ENCODE measurements around the gene ONECUT1.

Gene ONECUT1

GRCh38 chr15:52734329-52734728 is 55.8 kb downstream of the ONECUT1 start:
- Histone ChIP-seq H3K4me3 (ENCODE audit: low read depth, low read length) (no peak overlapping the region), H3K36me3 (ENCODE audit: control insufficient read depth, insufficient read depth, low read length) (no peaks in the 10 kb centered on the region), H3K27me3 (ENCODE audit: control insufficient read depth, insufficient read depth, low read length) (no peaks in the 10 kb centered on the region), H3K9me3 (ENCODE audit: control insufficient read depth, insufficient read depth, low read length) (no peaks in the 10 kb centered on the region), H3K9ac (ENCODE audit: low read depth, low read length) (no peak overlapping the region), H3K4me1 (ENCODE audit: control insufficient read depth, insufficient read depth, low read length) (peaks cover 9% of the 10 kb centered on the region)

- peaks cover 9% of the 10 kb centered on the region for H3K4me1 ChIP-seq (ENCODE audit: control insufficient read depth, insufficient read depth, low read length)
- H3K9ac ChIP-seq (ENCODE audit: low read depth, low read length), result no peak overlapping the region
- H3K9me3 ChIP-seq (ENCODE audit: control insufficient read depth, insufficient read depth, low read length), result no peaks in the 10 kb centered on the region
- no peak overlapping the region for H3K4me3 ChIP-seq (ENCODE audit: low read depth, low read length)
- no peaks in the 10 kb centered on the region for H3K27me3 ChIP-seq (ENCODE audit: control insufficient read depth, insufficient read depth, low read length)
- no peaks in the 10 kb centered on the region for H3K36me3 ChIP-seq (ENCODE audit: control insufficient read depth, insufficient read depth, low read length)
Measured at GRCh38 chr15:52733696-52734255, 56.4 kb downstream of the ONECUT1 start.

DNA sequence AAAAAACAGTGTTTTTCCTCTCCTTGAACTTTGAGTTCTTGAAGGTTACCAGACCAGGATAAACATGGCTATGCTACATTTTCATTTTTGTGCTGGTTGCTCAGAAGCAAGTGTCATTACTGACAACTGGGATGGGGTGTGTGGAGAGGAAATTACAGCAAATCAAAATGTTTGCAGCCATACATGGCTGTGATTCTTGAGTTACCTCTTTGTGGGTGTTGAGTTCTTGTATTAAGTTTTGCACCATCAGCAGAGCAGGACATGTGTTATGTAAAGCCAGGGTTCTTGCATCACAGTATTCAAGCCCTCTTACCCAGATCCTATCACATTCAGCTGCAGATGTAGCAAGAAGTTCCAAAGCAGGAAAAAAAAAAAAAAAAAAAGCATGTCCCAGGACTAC is 57.0 kb downstream of the ONECUT1 start:
- Histone ChIP-seq H3K9ac (ENCODE audit: low read depth, low read length) (no peak overlapping the region), H3K27me3 (ENCODE audit: control insufficient read depth, insufficient read depth, low read length) (no peaks in the 10 kb centered on the region), H3K36me3 (ENCODE audit: control insufficient read depth, insufficient read depth, low read length) (no peaks in the 10 kb centered on the region), H3K4me1 (ENCODE audit: control insufficient read depth, insufficient read depth, low read length) (peaks cover 9% of the 10 kb centered on the region), H3K4me3 (ENCODE audit: low read depth, low read length) (no peak overlapping the region), H3K9me3 (ENCODE audit: control insufficient read depth, insufficient read depth, low read length) (no peaks in the 10 kb centered on the region)

DNA sequence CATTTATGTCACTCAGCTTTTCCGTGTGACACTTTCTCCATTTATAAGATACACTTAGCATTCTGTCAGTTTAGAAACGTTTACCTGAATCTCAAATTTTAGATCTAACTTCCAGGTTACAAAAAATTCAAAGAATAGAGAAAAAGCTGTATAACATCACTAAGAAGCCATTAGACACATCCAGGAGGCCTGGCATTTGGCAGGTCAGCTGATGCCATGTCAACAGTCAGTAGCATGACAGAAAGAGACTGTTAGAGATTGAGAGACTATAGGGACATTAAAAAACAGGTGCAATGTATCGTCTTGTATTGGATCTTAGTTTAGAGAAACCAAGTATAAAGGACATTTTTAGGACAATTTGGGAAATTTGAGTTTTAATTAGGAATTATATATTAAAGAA is 57.6 kb downstream of the ONECUT1 start:
- H3K9me3 ChIP-seq (ENCODE audit: control insufficient read depth, insufficient read depth, low read length), result no peaks in the 10 kb centered on the region
- no peaks in the 10 kb centered on the region for H3K36me3 ChIP-seq (ENCODE audit: control insufficient read depth, insufficient read depth, low read length)
- H3K4me1 ChIP-seq (ENCODE audit: control insufficient read depth, insufficient read depth, low read length), result peaks cover 9% of the 10 kb centered on the region
- no peaks in the 10 kb centered on the region for H3K27me3 ChIP-seq (ENCODE audit: control insufficient read depth, insufficient read depth, low read length)
- no peak overlapping the region for H3K9ac ChIP-seq (ENCODE audit: low read depth, low read length)
- no peak overlapping the region for H3K4me3 ChIP-seq (ENCODE audit: low read depth, low read length)

- Histone ChIP-seq H3K27me3 (ENCODE audit: control insufficient read depth, insufficient read depth, low read length) (no peaks in the 10 kb centered on the region), H3K36me3 (ENCODE audit: control insufficient read depth, insufficient read depth, low read length) (no peaks in the 10 kb centered on the region), H3K9me3 (ENCODE audit: control insufficient read depth, insufficient read depth, low read length) (no peaks in the 10 kb centered on the region), H3K4me1 (ENCODE audit: control insufficient read depth, insufficient read depth, low read length) (peaks cover 9% of the 10 kb centered on the region), H3K9ac (ENCODE audit: low read depth, low read length) (no peak overlapping the region), H3K4me3 (ENCODE audit: low read depth, low read length) (no peak overlapping the region)
Measured at GRCh38 chr15:52731732-52732470, 58.2 kb downstream of the ONECUT1 start.

- Histone ChIP-seq H3K9me3 (ENCODE audit: control insufficient read depth, insufficient read depth, low read length) (no peaks in the 10 kb centered on the region), H3K4me1 (ENCODE audit: control insufficient read depth, insufficient read depth, low read length) (peaks cover 9% of the 10 kb centered on the region), H3K27me3 (ENCODE audit: control insufficient read depth, insufficient read depth, low read length) (no peaks in the 10 kb centered on the region), H3K4me3 (ENCODE audit: low read depth, low read length) (no peak overlapping the region), H3K9ac (ENCODE audit: low read depth, low read length) (no peak overlapping the region), H3K36me3 (ENCODE audit: control insufficient read depth, insufficient read depth, low read length) (no peaks in the 10 kb centered on the region)
Measured at GRCh38 chr15:52731004-52731403, 59.1 kb downstream of the ONECUT1 start.

GRCh38 chr15:52730594-52730993 is 59.5 kb downstream of the ONECUT1 start:
- Histone ChIP-seq H3K9ac (ENCODE audit: low read depth, low read length) (no peak overlapping the region), H3K36me3 (ENCODE audit: control insufficient read depth, insufficient read depth, low read length) (no peaks in the 10 kb centered on the region), H3K4me3 (ENCODE audit: low read depth, low read length) (no peak overlapping the region), H3K9me3 (ENCODE audit: control insufficient read depth, insufficient read depth, low read length) (no peaks in the 10 kb centered on the region), H3K4me1 (ENCODE audit: control insufficient read depth, insufficient read depth, low read length) (peaks cover 9% of the 10 kb centered on the region), H3K27me3 (ENCODE audit: control insufficient read depth, insufficient read depth, low read length) (no peaks in the 10 kb centered on the region)

- H3K9ac ChIP-seq (ENCODE audit: low read depth, low read length), result no peak overlapping the region
- H3K9me3 ChIP-seq (ENCODE audit: control insufficient read depth, insufficient read depth, low read length), result no peaks in the 10 kb centered on the region
- H3K4me3 ChIP-seq (ENCODE audit: low read depth, low read length), result no peak overlapping the region
- H3K27me3 ChIP-seq (ENCODE audit: control insufficient read depth, insufficient read depth, low read length), result no peaks in the 10 kb centered on the region
- peaks cover 9% of the 10 kb centered on the region for H3K4me1 ChIP-seq (ENCODE audit: control insufficient read depth, insufficient read depth, low read length)
- no peaks in the 10 kb centered on the region for H3K36me3 ChIP-seq (ENCODE audit: control insufficient read depth, insufficient read depth, low read length)
Measured at GRCh38 chr15:52730173-52730572, 60.0 kb downstream of the ONECUT1 start.

GRCh38 chr15:52728899-52729298 is 61.2 kb downstream of the ONECUT1 start:
- H3K36me3 ChIP-seq (ENCODE audit: control insufficient read depth, insufficient read depth, low read length), result no peaks in the 10 kb centered on the region
- no peaks in the 10 kb centered on the region for H3K9me3 ChIP-seq (ENCODE audit: control insufficient read depth, insufficient read depth, low read length)
- H3K4me3 ChIP-seq (ENCODE audit: low read depth, low read length), result no peak overlapping the region
- no peaks in the 10 kb centered on the region for H3K27me3 ChIP-seq (ENCODE audit: control insufficient read depth, insufficient read depth, low read length)
- no peak overlapping the region for H3K9ac ChIP-seq (ENCODE audit: low read depth, low read length)
- H3K4me1 ChIP-seq (ENCODE audit: control insufficient read depth, insufficient read depth, low read length), result peaks cover 9% of the 10 kb centered on the region

- H3K9ac ChIP-seq (ENCODE audit: low read depth, low read length), result no peak overlapping the region
- no peaks in the 10 kb centered on the region for H3K36me3 ChIP-seq (ENCODE audit: control insufficient read depth, insufficient read depth, low read length)
- no peak overlapping the region for H3K4me3 ChIP-seq (ENCODE audit: low read depth, low read length)
- no peaks in the 10 kb centered on the region for H3K27me3 ChIP-seq (ENCODE audit: control insufficient read depth, insufficient read depth, low read length)
- H3K9me3 ChIP-seq (ENCODE audit: control insufficient read depth, insufficient read depth, low read length), result no peaks in the 10 kb centered on the region
- H3K4me1 ChIP-seq (ENCODE audit: control insufficient read depth, insufficient read depth, low read length), result no peaks in the 10 kb centered on the region
Measured at GRCh38 chr15:52727815-52728214, 62.3 kb downstream of the ONECUT1 start.

GRCh38 chr15:52726195-52726594 is 63.9 kb downstream of the ONECUT1 start:
- no peak overlapping the region for H3K4me3 ChIP-seq (ENCODE audit: low read depth, low read length)
- no peak overlapping the region for H3K9ac ChIP-seq (ENCODE audit: low read depth, low read length)
- no peaks in the 10 kb centered on the region for H3K27me3 ChIP-seq (ENCODE audit: control insufficient read depth, insufficient read depth, low read length)
- H3K4me1 ChIP-seq (ENCODE audit: control insufficient read depth, insufficient read depth, low read length), result no peaks in the 10 kb centered on the region
- H3K9me3 ChIP-seq (ENCODE audit: control insufficient read depth, insufficient read depth, low read length), result no peaks in the 10 kb centered on the region
- no peaks in the 10 kb centered on the region for H3K36me3 ChIP-seq (ENCODE audit: control insufficient read depth, insufficient read depth, low read length)

DNA sequence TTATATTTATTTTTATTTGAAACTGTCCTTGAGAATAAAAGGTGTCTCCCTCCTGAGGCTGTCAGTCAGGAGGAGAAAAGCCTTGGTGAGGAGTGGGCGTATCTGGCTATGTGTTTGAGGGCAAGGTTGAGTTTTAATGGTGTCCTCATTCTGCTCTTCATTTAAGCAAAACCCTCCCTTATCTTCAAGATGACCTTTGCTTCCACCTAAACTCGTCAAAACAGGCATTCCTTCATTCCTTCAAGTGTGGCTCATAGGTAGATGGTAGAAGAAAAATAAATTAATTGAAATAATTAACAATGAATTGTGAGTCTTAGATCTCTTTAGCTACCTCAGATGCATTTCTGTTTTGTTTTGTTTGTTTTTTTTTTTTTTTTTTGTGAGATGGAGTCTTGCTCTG is 71.6 kb downstream of the ONECUT1 start:
- Histone ChIP-seq H3K9ac (ENCODE audit: low read depth, low read length) (no peak overlapping the region), H3K36me3 (ENCODE audit: control insufficient read depth, insufficient read depth, low read length) (no peaks in the 10 kb centered on the region), H3K27me3 (ENCODE audit: control insufficient read depth, insufficient read depth, low read length) (no peaks in the 10 kb centered on the region), H3K4me3 (ENCODE audit: low read depth, low read length) (no peak overlapping the region), H3K4me1 (ENCODE audit: control insufficient read depth, insufficient read depth, low read length) (no peaks in the 10 kb centered on the region), H3K9me3 (ENCODE audit: control insufficient read depth, insufficient read depth, low read length) (no peaks in the 10 kb centered on the region)
